NCI-H2107 treated with DMSO at 0.1 percent for 48 hours (cell line): ENCODE data around the gene AICDA.
A peak's percentile ranks its signal among the peaks of the same experiment; 100 is the strongest.
"Not testable (repeated sequence)": the region's sequence is repeated elsewhere in the genome, so short reads cannot be mapped to it uniquely, and the experiment has no call there.

Experiments used
- DNase-seq: peaks from one replicate; lab custom pipeline; 2025; ENCODE audit not compliant: unreplicated experiment; lab: John Stamatoyannopoulos, UW

The AICDA gene

DNA sequence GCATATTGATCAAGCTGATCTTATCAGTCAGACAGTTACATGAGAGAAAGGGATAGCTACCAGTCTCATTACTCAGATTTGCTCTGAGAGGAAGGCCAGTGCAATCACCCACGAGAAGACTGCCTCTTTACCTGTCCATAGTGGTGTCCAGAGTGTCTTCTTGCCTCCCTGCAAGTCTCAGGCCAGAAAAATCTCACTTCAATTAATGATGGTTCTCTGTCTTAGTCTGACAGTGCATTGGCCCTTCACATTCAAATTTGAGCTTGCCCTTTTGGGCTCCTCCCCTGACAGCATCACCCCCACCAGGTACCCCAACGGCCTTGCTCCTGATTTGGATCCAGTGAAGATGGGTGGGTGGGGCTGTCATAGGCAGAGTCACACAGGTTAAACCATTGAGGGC lies at the start of gene AICDA:
AICDA (minus strand) TSS at position 231 of the 400 bp plus-strand sequence; CDS start at position 139, 92 bp downstream.
- no peak for DNase-seq

DNA sequence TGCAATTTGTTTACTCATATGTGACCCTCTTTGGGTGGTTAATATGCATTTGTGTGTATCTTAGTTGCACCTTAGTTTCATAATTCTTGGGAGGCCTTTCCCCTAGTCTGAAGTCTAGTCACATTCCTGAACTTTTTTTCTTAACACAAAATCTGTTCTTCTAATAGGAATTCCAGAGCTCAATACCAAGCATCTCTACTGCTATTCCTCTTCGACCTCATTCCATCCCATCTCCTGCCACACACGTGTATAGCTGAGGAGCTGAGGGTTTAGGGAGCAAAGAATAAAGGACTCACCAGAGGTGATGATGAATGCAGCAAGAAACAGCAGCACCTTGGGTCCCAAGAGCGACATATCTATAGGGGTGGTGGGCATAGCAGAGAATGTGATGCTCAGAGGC lies 49.1 kb upstream of the AICDA start:
- DNase-seq = no peak

DNA sequence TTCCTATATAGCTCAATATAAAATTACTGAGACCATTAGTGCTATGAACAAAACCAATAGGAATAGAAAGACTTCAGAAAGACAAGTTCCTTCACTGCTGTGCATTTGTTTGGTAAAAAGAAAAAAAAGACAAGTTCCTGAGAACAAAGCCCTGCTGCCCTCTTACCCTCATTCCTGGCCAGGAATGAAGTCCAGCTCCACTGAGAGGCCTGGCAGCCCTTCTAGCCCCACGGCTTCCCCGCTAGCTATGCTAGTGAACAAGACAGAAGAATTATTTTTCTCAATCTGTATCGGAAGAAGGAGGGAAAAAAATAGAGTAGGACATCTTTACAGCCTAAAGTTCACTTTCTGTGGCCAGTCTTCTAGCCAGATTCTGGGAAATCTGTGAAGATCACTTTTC lies 48.4 kb upstream of the AICDA start:
- no peak for DNase-seq

DNA sequence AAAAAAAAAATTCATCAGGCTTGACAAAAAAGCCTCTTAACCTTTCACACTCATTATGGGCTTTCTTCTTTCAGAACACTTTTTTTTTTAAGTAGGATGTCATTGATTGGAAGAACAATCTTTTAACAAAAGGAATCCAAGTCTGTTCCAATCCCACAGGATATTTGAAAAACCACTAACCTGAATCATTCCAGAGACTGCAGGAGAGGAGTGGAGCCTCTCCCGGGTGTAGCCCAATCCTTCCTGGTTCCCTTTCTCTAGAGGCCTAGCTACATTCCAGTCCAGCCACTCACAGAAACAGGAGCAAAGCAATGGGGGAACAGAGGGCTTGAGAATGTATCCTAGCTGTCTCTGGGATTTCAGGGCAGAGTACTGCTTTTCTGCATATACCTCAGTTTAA lies 45.7 kb upstream of the AICDA start:
- no peak for DNase-seq

DNA sequence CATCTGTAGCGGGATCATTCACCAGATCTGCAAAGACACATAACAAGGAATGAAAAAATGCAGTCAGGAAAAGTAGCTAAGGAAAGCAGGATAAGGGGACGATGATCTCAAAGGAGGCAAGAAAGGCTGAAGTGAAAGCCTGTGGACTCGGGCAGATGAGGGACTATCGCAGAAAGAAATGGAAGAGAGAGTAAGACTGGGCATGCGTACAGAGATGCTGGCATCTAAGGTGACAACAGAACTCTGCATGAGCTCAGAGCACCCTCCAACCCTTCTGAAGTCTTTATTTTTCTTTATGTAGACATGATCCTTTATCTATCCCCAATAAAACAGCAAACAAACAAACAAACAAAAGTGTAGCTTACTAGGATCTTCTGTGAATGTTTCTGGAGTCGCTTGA lies 42.8 kb upstream of the AICDA start:
- DNase-seq = no peak

DNA sequence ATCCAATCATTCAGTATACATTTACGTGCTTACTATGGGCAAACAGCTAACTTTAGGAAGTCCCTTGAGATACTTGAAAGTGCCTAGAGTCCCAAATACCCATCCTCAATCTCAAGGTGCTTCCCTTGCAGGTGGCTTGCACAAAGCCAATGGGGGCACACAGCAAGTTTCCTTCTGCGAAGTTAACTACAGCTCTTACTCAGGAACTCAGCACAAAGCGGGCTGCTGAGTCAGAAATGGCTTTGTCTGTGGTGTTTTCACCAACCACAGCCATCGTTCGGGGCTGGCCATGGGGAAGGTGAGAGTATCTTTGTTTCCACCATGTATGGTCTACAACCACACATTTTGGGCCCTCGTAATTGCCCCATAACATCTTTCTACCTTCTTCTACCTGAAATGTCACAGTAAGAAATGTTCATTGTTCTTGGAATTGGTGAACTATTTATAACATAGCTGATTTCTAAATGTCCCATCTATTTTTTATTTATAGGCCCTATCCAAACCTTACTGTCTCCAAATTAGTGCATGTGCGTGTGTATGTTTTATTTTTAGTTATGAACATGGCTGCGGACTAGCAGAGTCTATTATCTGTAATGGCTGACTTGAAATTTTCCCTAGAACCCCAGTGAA lies 36.0 kb upstream of the AICDA start:
- no peak for DNase-seq

DNA sequence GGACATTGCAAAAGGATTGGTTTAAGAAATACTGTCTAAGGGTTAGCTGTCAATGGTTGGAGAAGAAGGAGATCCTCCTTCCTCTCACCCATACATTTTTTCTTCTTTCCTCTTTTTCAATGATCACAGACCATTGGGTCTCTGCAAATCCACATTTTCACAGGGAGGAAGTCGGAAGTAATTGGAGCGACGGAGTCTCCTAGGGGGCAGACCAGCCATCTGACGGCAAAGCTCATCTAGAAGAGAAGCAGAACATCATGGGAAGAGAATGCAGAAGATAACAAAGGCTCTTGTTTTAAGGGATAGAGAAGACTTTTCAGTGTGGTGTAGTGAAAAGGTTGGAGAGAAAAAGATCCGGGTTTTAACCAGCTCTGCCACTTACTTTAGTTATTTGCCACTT lies 35.3 kb upstream of the AICDA start:
- no peak for DNase-seq

DNA sequence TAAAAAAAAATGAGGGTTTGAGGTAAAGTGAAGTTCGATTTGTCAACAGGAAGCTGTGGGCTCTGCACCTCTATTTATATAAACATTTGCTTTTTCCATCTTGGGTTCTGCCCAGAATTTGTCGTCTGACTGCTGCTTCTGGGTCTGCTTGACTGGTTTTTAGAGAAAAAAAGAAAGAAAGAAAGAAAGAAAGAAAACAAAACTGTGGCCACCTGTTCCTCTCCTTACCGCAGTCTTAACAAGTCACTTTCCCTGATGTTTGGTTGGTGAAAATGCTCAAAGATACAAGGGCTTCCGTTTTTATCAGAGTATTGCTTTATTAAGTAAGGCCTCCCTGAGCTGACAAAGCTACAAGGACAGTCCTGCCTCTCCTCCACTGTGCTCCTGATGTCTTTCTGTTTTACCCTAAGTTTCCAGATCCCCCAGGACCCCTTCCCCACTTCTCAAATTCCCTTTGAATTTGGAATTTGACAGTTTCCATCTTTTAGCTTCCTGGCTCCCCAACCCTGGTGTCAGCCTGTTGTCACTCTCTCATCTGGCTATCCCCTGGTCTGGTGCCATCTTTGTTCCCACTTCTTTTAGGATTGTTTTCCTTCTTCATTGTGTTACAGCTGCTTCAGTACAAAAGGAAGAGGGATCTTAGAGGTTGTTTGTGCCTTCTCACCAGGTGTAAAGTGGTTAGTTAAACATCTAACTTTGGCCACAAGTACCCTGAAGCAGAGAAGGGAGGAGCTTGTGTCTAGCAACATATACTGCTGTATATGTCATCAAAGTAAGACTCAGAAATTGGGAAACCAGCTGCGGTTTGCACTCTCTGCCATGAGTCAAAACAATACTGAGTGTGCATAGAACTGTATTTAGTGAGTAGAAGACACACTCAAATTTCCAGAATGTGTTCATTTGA lies 31.9 kb upstream of the AICDA start:
- DNase-seq = peak; percentile 43

DNA sequence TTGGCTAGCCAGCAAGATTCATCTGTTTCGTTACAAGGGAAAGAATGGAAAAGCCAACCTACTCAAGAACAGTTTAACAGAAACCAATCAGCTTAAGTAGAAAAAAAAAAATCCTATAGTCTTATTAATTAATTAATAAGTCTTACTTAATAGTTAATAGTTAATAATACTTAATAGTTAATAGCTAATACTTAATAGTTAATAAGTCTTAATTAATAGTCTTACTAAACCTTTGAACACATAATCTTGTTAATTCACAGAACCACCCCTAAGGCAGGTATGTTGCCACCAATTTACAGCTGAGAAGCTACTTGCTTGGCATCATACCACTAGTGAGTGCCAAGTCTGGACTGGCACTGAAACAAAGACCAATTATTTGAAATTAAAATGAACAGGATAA lies 30.1 kb upstream of the AICDA start:
- DNase-seq = no peak

DNA sequence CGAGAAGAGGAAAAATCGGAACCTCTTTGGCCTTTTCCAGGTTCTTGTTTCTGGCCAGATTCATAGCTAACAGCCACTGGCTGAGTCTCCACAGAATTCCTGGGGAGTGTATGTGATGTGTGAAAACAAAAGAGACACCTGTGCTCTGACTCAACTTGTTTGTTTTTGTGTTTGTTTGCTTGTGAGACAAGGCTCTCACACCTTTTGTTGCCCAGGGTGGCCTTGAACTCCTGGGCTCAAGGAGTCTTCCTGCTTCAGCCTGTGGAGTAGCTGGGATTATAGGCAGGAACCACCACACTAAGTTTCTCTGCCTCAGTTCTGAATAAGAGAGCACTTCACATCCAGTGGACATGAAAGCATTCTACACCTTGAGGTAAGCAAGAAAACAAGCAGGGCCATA lies 27.3 kb upstream of the AICDA start:
- no peak for DNase-seq

DNA sequence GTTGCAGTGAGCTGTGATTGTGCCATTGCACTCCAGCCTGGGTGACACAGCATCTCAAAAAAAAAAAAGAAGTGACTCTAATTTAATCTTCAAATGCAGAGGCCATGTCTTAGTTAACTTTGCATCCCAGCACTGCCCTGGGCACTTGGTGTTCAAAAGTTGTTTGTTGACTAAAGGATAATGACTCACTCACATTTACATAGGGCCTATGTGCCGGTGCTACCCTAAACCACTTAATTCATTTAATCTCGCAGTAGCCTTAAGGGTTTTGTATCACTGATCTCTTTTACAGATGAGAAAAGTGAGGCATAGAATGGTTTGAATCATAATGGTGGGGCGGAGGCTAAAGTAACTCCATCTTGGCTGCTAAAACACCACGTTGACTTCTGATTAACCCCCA lies 26.3 kb upstream of the AICDA start:
- no peak for DNase-seq

DNA sequence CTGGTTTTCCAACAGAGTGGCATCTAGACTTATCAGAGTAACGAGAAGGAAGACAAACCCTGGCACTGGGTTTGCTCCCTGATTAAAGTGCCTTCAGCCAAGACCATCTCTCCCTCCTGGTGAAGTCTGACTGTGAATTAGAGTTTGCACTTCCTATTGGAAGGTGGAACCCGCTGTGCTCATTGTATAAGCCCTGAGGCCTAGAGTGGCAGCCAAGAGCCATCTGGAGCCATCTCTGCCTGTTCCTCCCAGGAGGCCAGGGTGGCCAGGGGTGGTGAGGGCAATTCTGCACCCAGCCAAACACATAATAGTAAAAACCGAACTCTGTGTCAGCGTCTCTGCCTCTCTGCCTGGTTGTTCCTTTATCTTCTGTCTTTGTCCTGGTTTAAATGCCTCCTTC lies 25.0 kb upstream of the AICDA start:
- no peak for DNase-seq

DNA sequence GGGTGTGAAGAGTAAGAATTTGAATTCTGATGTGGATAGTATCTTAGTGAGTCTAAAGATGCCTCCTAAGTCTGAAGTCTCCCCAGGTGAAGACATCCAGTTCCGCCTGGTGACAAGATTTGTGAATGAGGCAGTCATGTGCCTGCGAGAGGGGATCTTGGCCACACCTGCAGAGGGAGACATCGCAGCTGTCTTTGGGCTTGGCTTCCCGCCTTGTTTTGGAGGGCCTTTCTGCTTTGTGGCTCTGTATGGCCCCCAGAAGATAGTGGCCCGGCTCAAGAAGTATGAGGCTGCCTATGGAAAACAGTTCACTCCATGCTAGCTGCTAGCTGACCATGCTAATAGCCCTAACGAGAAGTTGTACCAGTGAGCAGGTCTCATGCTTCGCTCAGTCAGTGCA lies 24.6 kb upstream of the AICDA start:
- no peak for DNase-seq

DNA sequence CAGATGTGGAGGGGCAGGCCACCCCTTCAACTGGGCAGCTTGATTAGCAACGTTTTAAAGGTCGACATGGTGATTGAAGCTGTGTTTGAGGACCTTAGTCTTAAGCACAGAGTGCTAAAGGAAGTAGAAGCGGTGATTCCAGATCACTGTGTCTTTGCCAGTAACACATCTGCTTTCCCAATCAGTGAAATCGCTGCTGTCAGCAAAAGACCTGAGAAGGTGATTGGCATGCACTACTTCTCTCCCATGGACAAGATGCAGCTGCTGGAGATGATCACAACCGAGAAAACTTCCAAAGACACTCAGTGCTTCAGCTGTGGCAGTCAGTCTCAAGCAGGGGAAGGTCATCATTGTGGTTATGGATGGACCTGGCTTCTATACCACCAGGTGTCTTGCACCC lies 23.9 kb upstream of the AICDA start:
- no peak for DNase-seq

DNA sequence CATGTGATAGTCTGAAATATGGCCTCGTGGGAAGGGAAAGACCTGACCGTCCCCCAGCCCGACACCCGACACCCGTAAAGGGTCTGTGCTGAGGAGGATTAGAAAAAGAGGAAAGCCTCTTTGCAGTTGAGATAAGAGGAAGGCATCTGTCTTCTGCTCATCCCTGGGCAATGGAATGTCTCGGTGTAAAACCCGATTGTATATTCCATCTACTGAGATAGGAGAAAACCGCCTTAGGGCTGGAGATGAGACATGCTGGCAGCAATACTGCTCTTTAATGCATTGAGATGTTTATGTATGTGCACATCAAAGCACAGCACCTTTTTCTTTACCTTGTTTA lies 23.3 kb upstream of the AICDA start:
- DNase-seq = not testable (repeated sequence)

DNA sequence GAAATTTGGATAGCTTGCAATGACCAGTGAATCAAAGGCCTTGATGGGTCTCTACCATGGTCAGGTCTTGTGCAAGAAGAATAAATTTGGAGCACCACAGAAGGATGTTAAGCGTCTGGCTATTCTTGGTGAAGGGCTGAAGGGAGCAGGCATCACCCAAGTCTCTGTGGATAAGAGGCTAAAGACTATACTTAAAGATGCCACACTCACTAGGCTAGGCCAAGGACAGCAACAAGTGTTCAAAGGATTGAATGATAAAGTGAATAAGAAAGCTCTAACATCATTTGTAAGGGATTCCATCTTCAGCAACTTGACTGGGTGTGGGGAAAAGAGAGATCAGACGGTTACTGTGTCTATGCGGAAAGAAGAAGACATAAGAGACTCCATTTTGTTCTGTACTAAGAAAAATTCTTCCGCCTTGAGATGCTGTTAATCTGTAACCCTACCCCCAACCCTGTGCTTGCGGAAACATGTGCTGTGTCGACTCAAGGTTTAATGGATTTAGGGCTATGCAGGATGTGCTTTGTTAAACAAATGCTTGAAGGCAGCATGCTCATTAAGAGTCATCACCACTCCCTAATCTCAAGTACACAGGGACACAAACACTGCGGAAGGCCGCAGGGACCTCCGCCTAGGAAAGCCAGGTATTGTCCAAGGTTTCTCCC lies 22.8 kb upstream of the AICDA start:
- DNase-seq = not testable (repeated sequence)

DNA sequence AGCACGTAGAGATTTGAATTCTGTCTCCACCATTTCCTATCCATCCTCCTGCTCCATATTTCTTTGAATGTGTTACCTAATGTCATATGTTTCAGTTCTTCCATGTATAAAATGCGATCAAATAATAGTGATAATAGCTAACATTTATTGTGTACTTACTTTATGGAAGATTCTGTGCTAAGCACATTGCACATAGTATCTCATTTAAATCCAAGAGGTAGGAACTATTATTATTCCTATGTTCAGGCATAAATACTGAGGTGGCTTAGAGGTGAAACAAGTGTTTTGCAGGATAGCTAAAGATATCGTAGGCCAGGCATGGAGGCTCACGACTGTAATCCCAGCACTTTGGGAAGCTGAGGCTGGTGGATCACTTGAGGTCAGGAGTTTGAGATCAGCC lies 17.5 kb upstream of the AICDA start:
- DNase-seq = no peak

DNA sequence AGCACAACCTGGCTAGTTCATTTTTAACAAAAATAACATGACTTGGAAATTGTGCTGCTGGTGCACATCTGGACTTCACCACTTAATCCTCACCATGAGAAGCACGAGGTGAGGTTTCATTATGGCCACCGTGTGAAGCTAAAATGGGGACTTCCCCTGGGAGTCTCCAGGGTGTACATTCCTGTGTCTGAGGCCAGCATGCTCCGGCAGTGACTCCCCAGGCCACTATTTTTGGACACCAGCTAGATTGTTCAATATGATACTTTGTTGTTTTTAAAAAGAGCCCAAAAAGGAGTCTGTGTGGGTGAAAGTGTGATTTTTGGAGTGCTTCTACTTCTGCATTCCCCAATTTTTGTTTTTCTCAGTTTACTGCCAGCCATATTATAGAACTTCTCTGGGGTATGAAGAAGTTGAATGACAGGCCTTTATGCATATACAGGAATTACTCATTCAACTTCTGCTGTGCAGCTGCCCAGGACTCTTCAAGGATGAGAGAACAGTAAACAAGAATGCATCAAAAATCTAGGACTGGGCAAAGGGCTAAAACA lies 16.9 kb upstream of the AICDA start:
- no peak for DNase-seq

DNA sequence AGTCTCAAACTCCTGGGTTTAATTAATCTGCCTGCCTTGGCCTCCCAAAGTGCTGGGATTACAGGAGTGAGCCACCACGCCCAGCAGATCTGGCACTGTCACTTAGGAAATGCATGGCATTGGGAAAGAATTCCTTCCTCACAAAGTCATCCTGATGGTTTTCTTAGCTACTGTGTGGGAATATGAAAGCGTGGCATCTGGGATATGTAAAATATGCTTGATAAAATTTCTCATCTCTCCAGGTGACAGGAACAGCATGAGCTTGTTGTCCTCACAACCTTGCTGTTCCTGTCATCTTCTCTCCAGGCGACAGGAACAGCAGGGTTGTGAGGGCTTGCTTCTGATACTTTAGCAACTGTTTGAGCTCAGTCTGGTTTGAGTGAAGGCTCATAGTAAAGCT lies 16.1 kb upstream of the AICDA start:
- no peak for DNase-seq

DNA sequence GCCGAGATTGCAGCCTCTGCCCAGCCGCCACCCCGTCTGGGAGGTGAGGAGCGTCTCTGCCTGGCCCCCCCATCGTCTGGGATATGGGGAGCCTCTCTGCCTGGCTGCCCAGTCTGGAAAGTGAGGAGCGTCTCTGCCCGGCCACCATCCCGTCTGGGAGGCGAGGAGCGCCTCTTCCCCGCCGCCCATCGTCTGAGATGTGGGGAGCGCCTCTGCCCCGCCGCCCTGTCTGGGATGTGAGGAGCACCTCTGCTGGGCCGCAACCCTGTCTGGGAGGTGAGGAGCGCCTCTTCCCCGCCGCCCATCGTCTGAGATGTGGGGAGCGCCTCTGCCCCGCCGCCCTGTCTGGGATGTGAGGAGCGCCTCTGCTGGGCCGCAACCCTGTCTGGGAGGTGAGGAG lies 12.1 kb upstream of the AICDA start:
- not testable (repeated sequence) for DNase-seq

DNA sequence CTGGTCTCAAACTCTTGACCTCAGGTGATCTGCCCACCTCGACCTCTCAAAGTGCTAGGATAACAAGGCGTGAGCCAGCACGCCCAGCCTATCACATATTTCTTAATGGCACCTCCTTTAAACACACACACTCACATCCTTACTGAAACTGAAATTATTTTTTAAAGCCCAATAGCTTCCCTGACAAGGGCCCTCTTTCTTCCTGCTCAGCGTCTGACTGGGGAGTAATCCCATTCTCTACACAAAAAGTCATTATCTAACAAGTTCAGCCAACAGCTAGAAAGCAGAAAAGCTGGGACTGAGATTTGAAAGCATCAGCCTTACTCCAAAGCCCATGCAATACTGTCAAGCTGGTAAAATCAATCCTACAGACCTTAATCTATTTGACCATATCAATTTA lies 10.0 kb upstream of the AICDA start:
- DNase-seq = no peak

DNA sequence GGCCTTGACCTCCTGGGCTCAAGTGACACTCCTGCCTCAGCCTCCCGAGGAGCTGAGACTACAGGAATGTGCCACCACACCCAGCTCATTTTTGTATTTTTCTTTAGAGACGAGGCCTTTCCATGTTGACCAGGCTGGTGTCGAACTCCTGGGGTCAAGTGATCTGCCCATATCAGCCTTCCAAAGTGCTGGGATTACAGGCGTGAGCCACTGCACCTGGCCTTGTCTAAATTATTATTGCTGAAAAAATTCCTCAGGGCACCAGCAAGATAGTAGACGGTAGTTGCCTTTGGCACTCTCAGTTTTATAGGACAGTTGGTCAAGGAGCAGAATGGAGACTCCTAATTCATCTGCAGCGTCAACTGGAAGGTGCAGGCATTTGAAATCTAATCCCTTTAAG lies 2.5 kb upstream of the AICDA start:
- DNase-seq = no peak
